Choroid plexus epithelial cell (primary cell): ENCODE data around the gene THSD4.

ENCODE experiments used
- DNase-seq: peaks from one replicate; pipeline ENCODE4 v3.0.0-alpha.2; 2010; ENCODE audit warnings: low read depth
- H3K4me3 ChIP-seq: 2 replicates; pipeline ENCODE4 v1.5.1; 2011; ENCODE audit warnings: low read depth, mild to moderate bottlenecking, control low read depth, low read length, moderate library complexity
- TF ChIP-seq, protein P1 (sequence below): conservative IDR thresholded peaks from 2 replicates; pipeline ENCODE4 v1.5.1; 2011; ENCODE audit warnings: low read depth, mild to moderate bottlenecking, control low read depth, inconsistent platforms, low read length, moderate library complexity

The THSD4 gene

DNA sequence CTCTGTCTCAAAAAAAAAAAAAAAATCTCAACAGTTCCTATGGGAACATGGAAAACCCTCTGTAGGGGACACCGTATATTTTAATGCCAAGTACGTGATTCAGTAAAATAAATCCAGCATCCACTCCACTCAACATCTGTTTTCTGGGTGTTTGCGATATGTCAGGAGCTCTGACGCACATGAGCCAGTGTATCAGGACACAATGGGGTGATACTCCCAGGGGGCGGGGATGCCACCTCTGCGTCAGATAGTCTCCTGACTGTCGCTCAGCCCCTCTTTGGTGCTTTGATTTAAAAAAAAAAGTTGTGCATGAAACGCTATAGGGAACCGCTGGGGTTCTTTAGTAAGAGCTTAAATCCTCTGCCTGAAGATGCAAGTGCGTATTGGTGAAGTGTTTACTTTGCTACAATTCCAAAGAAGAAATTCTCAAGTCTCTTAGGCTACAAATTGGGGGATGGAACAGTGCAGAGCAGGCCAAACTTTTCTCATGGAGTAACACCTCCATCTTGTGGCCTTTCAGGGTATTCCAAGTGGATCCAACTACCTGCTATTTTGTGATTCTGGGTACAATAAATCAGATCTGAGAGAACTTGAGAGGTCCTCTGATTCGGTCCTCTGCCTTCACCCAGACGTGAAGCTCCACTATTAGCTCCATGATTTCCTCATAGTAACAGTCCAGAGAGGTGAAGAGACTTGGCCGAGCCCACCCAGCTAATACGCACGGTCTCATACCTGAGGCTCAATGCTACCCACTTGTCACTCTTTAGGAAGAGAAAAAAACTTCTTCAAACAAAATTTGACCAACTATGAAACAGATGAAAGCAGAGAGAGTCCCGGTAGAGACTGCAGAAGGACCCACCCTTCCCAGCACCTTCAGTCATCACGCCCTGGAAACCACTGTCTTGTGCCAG, 685.8 kb downstream of the THSD4 start:
- TF ChIP-seq, protein P1, sequence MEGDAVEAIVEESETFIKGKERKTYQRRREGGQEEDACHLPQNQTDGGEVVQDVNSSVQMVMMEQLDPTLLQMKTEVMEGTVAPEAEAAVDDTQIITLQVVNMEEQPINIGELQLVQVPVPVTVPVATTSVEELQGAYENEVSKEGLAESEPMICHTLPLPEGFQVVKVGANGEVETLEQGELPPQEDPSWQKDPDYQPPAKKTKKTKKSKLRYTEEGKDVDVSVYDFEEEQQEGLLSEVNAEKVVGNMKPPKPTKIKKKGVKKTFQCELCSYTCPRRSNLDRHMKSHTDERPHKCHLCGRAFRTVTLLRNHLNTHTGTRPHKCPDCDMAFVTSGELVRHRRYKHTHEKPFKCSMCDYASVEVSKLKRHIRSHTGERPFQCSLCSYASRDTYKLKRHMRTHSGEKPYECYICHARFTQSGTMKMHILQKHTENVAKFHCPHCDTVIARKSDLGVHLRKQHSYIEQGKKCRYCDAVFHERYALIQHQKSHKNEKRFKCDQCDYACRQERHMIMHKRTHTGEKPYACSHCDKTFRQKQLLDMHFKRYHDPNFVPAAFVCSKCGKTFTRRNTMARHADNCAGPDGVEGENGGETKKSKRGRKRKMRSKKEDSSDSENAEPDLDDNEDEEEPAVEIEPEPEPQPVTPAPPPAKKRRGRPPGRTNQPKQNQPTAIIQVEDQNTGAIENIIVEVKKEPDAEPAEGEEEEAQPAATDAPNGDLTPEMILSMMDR = peak; percentile 90
- no peak overlapping the region for H3K4me3 ChIP-seq
- peak; percentile 91 for DNase-seq

DNA sequence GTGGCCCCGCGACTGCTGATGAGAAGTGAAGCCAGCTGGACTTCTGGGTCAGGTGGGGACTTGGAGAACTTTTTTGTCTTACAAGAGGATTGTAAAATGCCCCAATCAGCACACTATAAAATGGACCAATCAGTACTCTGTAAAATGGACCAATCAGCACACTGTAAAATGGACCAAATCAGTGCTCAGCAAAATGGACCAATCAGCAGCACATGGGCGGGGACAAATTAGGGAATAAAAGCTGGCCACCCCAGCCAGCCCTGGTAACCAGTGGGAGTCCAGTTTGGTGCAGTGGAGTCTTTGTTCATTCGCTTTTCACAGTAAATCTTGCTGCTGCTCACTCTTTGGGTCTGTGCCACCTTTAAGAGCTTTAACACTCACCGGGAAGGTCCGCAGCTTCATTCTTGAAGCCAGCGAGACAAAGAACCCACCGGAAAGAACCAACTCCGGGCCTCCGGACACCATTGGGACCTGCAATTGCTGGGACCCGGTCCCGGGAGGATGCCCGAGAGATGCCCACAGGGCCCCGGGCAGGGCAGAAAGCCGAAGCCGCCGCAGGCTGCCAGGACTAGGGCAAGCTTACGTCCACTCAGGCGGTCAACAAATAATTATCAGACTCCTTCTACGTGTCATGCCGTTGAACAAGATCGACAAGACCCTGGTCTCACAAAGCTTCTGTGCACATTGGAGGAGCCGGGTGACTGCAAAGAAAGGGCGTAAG, 686.8 kb downstream of the THSD4 start:
- TF ChIP-seq, protein P1 = no peak
- no peak overlapping the region for H3K4me3 ChIP-seq
- no peak for DNase-seq

- no peak overlapping the region for H3K4me3 ChIP-seq
- DNase-seq = no peak
- TF ChIP-seq, protein P1 = peak; percentile 56
These were observed 687.5 kb downstream of the THSD4 start for GRCh38 chr15:71802770-71803169.

DNA sequence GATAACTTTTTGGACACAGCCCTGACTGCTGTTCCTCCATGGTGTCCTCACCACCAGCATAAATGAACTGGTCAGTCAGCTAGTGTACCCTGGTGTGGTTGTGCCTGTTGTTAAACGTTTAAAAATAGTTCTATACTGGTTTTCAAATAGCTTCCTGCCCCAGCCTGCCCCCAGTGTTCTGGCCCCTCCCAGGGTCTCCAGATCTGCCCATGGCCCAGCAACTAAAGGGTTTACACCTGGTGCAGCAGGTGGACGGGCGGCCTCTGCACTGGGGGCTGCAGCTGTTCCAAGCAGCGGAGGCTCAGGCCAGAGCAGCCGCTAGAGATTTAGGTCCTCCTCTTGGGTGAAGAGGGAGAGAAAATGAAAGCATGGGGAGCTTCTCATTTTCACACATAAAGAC, 689.0 kb downstream of the THSD4 start:
- H3K4me3 ChIP-seq = no peak overlapping the region
- DNase-seq = no peak
- TF ChIP-seq, protein P1 = no peak

DNA sequence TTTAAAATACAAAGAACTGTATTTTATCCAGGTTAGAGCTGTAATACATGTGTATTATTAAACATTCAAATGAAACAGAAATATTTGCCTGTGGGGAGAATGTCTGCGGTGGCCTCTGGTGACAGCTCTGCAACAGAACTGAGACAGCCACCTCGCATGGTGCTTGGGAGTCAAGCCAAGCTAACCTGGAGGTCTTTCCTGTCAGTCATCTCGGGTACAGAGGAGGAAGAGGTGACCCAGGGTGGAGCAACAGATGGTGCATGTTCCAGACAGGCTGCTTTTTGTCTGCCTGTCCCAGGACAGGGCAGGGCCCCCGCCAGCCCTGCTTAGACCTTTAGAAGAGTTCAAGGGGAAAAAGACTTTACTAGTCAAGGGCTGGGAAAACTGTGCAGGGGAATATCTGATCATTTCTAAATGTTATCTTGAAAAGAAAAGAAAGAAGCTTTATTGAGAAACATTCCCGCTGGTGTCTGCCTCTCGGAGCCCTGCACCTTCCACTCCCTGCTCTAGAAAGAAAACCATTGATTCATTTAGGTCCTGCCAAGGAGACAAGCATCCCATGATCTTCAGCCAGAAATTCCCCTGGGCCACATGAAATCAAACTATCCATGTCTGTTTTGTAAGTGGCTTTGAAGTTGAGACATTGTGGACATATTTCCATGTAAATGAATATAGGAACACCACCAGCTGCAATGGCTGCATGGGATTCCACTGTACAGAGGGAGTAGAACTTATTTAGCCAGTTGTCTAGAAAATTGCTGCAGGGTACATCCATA, 689.6 kb downstream of the THSD4 start:
- DNase-seq = peak; percentile 23
- TF ChIP-seq, protein P1 = no peak
- no peak overlapping the region for H3K4me3 ChIP-seq

- DNase-seq = peak; percentile 66
- TF ChIP-seq, protein P1 = no peak
- H3K4me3 ChIP-seq = no peak overlapping the region
These were observed 691.2 kb downstream of the THSD4 start for GRCh38 chr15:71806452-71806931.
